8988T (cell line): ENCODE data around the gene XRCC3.
"Not testable (repeated sequence)": the region's sequence is repeated elsewhere in the genome, so short reads cannot be mapped to it uniquely, and the experiment has no call there.

Source experiments
- DNase-seq: peaks from one replicate; pipeline ENCODE4 v3.0.0; 2011

The XRCC3 gene

DNA sequence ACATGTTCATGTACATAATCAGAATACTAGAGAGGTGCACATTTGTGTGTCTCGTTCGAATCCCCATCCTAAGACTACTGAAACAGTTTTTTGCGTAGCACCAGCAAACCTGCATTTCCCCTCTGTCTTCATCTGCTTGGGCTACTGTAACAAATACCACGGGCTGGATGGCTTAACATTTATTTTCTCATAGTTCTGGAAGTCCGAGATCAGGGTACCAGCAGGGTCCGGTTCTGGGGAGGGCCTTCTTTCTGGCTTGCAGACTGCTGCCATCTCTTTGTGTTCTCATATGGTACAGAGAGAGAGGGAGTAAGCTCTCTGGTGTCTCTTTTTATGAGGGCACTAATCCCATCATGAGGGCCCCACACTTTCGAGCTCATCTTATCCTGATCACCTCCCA lies 55.6 kb downstream of the XRCC3 start:
- DNase-seq, result no peak

DNA sequence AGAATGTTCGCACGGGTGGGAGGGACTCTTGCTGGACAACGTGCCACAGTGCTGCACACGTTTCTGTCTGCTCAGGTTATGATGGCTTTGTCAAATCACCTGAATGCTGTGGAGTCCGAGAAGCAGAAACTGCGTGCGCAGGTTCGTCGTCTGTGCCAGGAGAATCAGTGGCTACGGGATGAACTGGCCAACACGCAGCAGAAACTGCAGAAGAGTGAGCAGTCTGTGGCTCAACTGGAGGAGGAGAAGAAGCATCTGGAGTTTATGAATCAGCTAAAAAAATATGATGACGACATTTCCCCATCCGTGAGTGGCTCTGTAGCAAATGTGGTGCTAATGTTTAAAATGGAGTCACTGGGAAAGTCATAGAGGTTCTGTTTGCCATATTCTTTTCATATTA lies 57.8 kb downstream of the XRCC3 start:
- no peak for DNase-seq

DNA sequence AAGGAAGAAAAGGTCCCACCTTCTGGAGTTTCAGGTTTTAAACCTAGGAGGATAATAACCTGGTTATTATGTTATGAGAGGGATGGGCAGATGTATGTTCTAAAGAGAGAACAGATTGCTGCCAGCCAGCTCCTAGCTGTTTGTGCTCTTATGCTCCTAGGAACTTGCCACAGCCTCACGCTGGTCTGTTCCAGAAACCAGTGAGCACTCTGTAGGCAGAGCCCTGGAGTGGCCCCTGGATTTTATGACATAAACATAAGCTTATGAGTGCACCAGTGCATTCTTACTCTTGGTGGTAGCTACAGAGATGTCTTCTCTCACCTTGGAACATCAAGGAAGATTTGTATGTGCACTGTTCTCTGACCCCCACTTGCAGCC lies 58.5 kb downstream of the XRCC3 start:
- DNase-seq, result no peak

DNA sequence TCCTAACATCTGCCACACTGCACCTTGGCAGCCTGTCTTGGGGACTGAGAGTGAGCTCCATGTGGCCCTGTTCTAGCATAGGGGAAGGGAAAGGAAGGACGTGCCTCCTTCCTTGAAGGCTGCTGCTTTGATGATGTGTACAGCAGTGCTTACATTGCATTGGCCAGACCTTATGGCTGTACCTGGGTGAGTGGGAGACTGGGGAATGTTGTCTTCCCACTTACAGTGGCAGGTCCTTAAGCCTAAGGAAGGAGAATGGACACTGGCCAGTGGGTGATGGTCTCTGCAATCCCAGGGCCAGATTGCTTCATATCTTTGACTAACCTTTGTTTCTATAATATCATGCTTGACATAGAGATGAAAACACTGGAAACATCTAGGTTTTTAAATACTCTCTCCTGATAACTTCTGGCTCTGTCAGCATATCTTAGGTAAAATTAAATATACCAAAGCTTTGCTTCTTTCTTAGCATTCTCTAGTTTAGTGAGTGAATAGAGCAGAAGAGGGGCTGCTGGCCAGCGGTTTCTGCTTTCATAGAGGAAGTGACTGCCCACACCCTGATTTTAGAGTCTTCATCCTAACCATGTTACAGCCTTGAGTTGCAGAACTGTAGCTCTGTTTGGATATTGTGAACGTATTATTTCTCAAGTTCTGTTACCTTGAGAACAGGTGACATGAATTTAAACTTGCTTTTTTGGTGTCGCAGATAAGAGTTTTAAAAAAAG lies 59.1 kb downstream of the XRCC3 start:
- no peak for DNase-seq

DNA sequence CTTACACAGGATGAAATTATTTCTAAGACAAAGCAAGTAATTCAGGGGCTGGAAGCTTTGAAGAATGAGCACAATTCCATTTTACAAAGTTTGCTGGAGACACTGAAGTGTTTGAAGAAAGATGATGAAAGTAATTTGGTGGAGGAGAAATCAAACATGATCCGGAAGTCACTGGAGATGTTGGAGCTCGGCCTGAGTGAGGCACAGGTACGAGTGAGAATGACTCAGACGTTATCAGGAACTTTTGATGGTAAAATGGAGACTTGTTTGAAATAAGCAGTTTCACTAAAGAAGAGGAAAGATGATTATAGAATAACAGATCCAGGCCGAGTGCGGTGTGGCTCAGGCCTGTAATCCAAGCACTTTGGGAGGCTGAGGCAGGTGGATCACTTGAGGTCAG lies 60.6 kb downstream of the XRCC3 start:
- no peak for DNase-seq

DNA sequence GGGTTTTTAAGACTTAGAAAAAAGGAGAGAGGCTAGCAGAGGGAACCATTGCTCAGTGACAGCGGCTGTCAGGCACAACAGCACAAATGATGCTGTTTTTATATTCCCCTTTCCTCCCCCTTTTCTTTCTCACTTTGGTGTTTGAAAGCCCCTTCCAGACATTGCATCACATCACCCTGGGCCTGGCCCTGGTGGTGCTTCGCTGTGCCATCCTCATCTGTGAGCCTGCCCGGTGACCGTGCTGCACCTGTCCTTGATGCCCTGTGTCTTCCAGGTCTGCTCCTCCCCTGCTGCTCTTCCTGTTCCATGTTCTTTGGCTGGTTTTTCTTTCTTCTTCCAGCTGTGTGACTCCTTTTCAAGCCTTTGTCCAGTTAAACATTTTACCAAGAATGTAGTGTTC lies 61.4 kb downstream of the XRCC3 start:
- no peak for DNase-seq

DNA sequence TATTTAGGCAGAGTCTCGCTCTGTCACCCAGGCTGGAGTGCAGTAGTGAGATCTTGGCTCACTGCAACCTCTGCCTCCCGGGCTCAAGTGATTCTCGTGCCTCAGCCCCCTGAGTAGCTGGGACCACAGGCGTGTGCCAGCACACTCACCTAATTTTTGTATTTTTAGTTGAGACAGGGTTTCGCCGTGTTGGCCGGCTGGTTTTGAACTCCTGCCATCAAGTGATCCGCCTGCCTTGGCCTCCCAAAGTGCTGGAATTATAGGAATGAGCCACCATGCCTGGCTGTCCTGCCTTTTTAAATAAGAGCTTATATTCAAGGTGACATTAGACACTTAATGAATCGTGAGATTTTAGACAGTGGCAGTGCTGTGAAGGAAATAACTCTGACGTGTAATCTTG lies 61.9 kb downstream of the XRCC3 start:
- DNase-seq, result not testable (repeated sequence)

DNA sequence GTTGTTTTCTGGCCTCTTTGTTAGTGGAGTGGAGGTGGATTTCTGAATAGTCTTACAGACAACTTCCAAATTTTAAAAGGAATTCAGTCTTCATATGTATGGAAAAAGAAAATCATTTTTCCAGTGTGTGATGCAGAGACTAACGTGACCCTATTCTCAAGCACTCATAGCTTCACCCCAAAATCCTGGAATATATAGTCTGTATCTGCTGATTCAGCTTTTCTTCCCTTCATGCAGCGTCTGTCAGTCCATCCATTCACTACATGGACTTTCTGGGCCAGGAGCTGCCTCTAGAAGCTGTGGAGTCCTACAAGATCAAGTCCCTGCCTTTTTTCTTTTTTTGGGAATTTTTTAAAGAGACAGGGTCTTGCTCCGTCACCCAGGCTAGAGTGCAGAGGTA lies 62.4 kb downstream of the XRCC3 start:
- DNase-seq, result no peak

DNA sequence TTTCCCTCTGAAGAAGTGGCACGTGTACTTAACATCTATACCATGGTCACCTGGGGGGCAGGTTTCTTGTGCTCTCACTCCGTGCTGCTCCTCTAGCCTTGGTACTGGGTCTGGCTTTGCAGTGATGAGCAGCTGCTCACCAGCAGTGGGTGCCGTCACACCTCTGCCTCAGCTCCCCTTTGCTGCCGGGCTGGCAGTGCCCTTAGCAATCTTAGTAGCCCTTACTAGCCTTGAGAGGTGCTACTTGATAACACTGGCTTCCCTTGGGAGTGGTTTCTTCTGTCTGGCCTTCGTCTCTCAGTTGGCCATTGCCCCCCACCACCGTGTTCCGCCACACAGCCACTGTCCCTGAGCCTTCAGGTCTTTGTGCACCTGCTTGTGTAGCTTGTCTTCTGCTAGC lies 63.7 kb downstream of the XRCC3 start:
- no peak for DNase-seq

DNA sequence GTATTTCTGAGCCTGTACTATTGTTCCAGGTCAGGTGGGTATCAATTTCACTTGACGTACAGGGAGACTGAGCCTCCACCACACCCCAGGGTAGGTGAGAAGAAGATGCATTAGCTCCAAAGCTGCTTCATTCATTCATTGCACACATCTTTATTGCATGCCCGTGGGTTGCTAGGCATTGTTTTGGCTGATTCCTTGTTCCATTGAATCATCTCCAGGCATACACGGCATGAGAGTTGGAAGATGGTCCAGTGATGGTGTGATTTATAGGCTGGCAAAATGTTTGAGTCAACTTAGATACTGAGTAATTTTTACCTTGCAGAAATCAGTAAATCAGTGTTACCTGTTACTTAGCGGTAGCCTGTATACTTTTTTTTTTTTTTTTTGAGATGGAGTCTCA lies 65.0 kb downstream of the XRCC3 start:
- DNase-seq, result no peak

DNA sequence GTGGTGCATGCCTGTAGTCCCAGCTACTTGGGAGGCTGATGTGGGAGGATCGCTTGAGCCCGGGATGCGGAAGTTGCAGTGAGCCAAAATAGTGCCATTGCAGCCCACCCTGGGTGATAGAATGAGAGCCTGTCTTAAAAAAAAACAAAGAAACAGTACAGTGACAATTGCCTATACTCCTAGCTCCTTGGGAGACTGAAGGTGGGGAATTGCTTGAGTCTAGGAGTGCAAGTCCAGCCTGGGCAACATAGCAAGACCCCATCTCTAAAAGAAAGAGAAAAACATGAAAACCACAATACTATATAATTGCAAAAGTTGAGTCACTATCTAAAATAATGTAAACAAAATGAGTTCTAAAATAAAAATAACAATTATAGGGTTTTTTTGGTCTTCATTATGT lies 66.2 kb downstream of the XRCC3 start:
- DNase-seq, result no peak
